GM23338 (cell line): ENCODE results near the gene MMRN2.

Experiments used
- CREB1 ChIP-seq: fragments of 250-450 bp; sonication (Bioruptor Pico); IDR thresholded peaks from 2 replicates; pipeline ENCODE4 v1.5.0; 2020; ENCODE audit warnings: low read depth, mild to moderate bottlenecking, moderate library complexity
- EZH2 ChIP-seq: fragments of 200-600 bp; sonication (generic); IDR thresholded peaks from one replicate; pipeline ENCODE4 v1.8.0; 2017; ENCODE audit warnings: antibody characterized with exemption, mild to moderate bottlenecking, low read depth; ENCODE audit not compliant: unreplicated experiment
- EZH2phosphoT487 ChIP-seq: fragments of 200-600 bp; sonication (generic); IDR thresholded peaks from one replicate; pipeline ENCODE4 v1.8.1; 2018; ENCODE audit warnings: antibody characterized with exemption; ENCODE audit not compliant: unreplicated experiment
- POLR2AphosphoS5 ChIP-seq: IDR thresholded peaks from 2 replicates; pipeline ENCODE4 v1.6.1; 2016; ENCODE audit warnings: antibody characterized with exemption, low read depth
- ZNF331 ChIP-seq: fragments of 250-450 bp; sonication (Bioruptor Pico); IDR thresholded peaks from 2 replicates; pipeline ENCODE4 v1.5.0; 2020; ENCODE audit warnings: low read depth, mild to moderate bottlenecking, moderate library complexity
- TF ChIP-seq, protein P1 (sequence below), 2 experiments: fragments of 200-600 bp in 1 of 2; sonication (generic) in 1 of 2; conservative IDR thresholded peaks; 2 replicates each; pipeline versions ENCODE4 v1.5.1 to v1.6.1; 2016 to 2017; ENCODE audit warnings: antibody characterized with exemption in 2 of 2, low read depth in 2 of 2, mild to moderate bottlenecking in 2 of 2, moderate library complexity in 1 of 2
- TF ChIP-seq, protein P2 (sequence below): IDR thresholded peaks from one replicate; pipeline ENCODE4 v1.6.1; 2018; ENCODE audit warnings: antibody characterized with exemption; ENCODE audit not compliant: unreplicated experiment

DNA sequence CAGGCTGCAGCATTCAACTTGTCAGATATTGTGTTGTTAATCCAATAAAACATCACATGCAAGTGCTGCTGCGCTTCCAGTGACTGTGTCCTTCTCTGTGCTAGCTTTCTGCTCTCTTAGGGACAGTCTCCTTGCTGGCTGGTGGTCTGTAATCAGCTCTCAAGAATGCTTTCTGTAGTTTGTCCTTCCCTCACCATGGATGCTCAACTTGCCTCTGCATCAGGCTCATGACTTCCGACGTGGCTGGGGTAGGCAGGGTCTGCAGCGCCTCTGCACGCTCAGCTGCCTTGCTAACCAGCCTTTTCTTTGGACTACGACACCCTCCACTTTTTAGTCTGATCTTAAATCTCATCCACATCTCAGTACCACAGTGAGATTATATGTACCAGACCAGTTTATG lies 58.3 kb downstream of the MMRN2 start:
- TF ChIP-seq, protein P1, sequence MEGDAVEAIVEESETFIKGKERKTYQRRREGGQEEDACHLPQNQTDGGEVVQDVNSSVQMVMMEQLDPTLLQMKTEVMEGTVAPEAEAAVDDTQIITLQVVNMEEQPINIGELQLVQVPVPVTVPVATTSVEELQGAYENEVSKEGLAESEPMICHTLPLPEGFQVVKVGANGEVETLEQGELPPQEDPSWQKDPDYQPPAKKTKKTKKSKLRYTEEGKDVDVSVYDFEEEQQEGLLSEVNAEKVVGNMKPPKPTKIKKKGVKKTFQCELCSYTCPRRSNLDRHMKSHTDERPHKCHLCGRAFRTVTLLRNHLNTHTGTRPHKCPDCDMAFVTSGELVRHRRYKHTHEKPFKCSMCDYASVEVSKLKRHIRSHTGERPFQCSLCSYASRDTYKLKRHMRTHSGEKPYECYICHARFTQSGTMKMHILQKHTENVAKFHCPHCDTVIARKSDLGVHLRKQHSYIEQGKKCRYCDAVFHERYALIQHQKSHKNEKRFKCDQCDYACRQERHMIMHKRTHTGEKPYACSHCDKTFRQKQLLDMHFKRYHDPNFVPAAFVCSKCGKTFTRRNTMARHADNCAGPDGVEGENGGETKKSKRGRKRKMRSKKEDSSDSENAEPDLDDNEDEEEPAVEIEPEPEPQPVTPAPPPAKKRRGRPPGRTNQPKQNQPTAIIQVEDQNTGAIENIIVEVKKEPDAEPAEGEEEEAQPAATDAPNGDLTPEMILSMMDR (conservative IDR thresholded peaks at IDR 0.05; ENCODE audit: low read depth in 2 of 2), result peak in 1 of 2 experiments; percentile 36; a peak in 2 of 4 replicates
- TF ChIP-seq ZNF331 (no peak), POLR2AphosphoS5 (no peak), EZH2 (no peak), CREB1 (CRISPR knock-in tag) (no peak), EZH2phosphoT487 (no peak)
- TF ChIP-seq, protein P2, sequence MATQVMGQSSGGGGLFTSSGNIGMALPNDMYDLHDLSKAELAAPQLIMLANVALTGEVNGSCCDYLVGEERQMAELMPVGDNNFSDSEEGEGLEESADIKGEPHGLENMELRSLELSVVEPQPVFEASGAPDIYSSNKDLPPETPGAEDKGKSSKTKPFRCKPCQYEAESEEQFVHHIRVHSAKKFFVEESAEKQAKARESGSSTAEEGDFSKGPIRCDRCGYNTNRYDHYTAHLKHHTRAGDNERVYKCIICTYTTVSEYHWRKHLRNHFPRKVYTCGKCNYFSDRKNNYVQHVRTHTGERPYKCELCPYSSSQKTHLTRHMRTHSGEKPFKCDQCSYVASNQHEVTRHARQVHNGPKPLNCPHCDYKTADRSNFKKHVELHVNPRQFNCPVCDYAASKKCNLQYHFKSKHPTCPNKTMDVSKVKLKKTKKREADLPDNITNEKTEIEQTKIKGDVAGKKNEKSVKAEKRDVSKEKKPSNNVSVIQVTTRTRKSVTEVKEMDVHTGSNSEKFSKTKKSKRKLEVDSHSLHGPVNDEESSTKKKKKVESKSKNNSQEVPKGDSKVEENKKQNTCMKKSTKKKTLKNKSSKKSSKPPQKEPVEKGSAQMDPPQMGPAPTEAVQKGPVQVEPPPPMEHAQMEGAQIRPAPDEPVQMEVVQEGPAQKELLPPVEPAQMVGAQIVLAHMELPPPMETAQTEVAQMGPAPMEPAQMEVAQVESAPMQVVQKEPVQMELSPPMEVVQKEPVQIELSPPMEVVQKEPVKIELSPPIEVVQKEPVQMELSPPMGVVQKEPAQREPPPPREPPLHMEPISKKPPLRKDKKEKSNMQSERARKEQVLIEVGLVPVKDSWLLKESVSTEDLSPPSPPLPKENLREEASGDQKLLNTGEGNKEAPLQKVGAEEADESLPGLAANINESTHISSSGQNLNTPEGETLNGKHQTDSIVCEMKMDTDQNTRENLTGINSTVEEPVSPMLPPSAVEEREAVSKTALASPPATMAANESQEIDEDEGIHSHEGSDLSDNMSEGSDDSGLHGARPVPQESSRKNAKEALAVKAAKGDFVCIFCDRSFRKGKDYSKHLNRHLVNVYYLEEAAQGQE, result no peak
